Measurements from ENCODE around the gene JCAD.

The JCAD gene

DNA sequence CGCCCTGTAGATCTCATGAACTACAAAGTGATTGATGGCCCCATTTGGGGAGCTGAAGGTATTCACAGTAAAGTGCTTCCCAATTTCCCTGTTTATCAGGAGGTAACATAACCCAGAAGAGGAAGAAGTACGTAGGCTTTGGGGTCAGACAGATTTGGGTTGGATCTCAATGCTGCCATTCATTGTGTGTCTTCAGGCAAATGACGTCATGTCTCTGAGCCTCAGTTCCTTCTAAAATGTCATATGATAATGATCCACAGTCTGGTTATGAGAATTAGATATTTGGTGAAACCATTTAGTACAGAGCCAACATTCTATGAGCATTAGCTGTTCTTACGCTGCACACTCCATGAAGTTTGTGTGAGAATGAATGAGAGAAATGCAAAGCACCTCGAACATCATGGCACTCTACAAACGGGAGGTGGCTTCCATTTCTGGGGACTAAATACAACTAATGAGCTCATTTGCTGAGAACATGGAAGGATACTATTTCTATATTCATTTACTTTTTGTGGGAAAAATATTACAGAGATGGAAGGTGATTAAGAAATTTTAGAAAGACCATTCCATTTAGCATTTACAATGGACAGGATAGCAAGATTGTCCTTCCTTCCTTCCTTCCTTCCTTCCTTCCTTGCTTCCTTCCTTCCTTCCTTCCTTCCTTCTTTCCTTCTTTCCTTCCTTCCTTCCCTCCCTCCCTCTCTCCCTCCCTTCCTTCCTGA lies 13.8 kb upstream of the JCAD start:
- peak in 2 of 4 experiments; percentile 5 to 8 for DNase-seq

DNA sequence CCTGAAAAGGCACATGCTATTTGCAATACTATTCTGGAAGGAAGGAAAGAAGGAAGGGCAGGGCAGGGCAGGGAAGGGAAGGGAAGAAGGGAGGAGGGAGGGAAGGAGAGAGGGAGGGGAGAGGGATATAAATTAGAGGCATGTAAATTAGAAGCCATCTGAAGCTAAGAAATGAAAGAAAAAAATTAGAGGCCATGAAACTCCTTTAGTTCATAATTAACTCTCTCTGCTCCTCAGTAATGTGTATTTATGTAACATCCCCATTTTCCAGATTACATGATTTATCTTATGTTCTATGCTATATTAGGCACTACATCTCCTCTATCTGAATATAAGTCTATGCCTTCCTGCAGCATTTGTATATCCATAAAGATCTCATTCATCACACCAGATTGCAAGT lies 12.7 kb upstream of the JCAD start:
- DNase-seq, result no peak

DNA sequence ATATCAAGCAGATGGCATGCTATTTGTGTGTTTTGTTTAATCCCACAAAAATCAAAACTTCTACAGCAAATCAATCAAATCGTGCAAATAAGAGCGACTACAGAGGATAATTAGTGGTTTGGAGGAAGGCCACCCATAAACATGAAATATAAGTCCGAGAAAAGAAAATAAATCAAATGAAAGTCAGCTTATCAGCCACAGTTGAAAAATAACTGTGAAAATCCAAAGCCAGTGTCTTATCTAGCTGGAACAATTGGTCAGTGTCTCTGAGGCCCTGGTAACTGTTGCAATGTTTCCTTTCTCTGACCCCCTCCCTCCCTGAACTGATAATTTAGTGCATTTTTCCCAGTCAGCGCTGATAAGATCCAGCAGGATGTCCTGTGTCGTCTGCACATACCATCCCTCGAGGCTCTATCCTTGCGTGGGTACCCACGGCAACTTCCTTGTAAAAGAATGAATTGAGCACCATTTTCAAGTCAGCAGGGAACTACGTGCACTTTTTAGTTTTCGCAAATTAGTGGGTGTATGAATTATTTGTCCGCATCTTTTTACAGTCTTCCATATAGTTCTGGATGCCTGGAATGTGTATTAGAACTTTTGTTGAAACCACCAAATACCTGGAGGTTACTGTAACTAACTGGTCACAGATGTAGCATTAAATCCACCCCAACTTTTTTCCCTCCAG lies 10.8 kb upstream of the JCAD start:
- no peak for DNase-seq

DNA sequence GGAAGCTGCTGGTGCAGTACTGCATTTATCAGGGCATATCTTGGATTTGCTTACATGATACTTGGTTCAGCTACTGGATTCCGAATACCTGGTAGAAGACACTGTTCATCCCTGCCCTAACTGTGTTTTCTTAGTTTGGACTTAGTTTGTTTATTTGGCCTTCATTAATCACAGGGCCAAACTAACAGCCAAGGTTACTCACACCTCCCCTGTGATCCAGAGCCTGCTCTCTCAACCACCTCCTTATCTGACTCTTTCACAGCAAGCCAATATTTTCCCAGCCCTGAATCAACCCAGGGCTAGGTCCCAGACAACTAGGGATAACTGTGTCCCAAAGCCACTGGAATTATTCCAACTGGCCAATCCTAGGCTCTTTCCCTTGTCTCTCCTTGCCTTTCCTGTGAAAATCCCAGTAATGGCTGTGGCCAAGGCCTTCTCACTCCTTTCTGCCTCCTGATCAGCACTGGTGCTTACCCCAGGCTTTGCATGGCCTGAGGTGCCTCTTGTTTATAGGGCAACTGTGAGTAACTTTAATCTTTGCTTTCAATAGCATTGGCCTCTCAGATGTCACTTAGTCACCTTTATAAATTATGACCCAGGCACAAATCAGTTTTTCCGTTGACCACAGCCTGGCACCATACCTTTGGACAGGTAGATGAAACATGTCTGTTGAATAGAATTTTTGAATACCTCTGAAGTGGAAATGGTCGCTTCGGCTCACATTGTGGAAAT lies 9.3 kb upstream of the JCAD start:
- no peak for DNase-seq

DNA sequence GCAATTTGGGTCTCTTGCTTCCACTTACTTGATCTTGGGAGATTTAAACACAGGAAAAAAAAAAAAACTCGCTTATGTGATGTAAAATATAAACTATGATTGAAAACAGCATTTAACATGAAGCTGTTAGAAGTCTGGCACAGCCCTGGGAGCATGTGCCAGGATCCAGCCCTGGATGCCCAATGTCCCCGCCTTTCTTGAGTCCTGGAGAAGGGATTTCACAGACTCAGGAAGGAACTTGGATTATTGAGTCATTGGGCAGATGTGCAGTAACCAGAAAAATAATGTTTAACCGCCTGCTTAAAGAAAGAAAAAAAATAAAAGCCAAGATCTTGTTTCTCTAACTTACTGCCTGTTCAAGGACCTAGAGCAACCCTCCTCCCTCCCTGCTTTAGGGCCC lies 3.7 kb upstream of the JCAD start:
- no peak for DNase-seq

DNA sequence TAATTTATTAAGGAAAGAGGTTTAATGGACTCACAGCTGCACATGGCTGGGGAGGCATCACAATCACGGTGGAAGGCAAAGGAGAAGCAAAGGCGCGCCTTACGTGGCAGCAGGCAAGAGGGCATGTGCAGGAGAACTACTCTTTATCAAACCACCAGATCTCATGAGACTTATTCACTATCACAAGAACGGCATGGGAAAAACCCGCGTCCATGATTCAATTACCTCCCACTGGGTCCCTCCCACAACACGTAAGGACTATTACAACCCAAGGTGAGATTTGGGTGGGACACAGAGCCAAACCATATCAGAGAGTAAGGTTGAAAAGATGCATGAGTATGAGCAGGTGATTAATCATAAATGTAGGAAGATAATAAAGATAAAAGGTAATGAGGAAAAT lies 3.2 kb upstream of the JCAD start:
- no peak for DNase-seq

DNA sequence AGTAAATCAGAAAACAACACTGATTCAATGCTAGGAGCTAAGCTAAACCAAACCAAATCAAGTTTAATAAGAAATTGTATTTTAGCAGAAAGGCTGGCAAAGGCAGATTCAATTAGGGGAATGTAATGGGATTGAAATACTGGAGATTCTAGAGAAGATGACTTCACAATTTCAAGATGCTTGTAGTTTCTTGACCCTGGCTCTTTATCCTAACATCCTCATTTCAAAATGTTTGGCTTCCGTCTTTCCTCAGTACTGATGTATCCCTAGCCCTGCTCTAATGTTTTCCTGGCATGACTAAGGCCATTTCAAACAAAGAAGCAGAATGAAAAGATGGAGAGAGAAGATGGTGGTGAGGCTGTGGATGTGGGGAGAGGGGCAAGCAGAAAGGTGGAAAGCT lies 2.7 kb upstream of the JCAD start:
- peak in 2 of 4 experiments; percentile 27 to 48 for DNase-seq

DNA sequence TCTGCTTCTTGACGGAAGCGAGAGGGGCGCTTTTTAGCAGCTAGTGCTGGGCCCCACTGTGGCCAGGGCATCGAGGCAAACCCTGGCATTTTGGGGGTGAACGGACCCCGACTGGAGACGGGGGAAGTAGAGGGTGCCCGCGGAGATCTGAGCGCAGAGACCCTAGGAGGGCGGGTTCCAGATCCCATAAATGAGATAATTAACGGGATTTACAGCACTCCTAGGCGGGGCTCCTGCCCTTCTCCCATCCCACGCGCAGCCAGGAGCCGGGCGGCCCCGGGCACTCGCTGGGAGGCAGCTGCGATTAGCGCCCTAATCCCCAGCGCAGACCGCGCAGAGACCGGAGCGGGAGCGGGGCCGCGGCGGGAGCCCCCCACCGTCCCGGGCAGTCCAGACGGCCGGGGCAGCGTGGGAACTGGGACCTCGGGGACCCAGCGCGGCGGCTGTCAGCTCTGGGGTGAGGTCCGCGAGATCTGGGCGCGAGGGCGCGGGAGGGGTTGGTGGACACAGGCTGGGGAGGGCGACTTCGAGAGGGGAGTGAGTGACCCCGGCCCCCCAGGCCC lies 735 bp downstream of the JCAD start:
- DNase-seq, result peak in 2 of 4 experiments; percentile 14 to 28

DNA sequence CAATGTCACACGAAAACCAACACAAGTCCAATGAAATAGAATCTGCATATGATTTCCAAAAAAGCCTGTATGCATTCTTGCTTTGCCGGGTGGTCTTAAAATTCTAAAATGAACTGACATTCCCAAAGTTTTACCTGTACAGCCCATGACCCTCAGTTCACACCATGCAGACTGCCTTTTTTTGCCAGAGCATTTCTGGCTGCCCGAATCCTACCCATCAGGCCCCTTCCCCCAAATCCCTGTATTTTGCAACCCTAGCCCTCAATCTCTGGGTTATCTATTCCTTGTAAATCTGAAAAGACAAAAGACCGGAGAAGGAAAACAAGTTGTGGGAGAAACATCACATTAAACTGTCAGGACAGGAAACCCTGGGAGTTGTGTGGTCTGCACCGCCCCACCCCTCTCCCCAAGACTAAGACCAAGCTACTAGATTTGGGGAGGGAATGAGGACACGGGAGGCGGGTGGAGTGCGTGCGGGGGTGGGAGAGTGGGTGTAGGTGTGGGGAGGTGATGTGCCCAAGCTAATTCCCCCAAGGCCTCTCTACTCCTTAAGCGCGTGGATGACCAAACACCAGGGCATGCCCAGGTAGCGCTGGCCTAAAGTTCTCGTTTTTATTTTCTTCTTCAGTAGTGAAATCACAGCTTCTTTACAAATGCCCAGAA lies 1.4 kb downstream of the JCAD start:
- no peak for DNase-seq

DNA sequence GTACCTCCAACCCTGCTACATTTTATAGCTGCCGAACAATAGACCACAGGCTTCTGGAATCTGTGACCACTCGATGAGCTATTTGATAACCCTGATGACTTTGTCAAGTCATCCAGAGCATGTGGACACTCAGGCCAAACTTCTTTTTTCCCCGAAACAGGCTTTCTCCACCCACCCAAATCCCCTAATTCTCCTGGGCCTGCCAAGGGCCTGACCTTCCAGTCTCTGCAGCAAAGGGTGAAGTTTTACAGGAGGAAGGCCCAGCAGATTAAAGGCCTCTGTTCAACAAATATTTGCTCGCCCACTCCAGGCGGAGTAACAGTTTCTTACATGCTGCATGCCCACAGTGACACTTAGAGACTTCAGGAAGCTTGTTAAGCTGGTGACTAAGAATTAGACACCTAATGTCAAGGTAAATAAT lies 2.0 kb downstream of the JCAD start:
- no peak for DNase-seq

DNA sequence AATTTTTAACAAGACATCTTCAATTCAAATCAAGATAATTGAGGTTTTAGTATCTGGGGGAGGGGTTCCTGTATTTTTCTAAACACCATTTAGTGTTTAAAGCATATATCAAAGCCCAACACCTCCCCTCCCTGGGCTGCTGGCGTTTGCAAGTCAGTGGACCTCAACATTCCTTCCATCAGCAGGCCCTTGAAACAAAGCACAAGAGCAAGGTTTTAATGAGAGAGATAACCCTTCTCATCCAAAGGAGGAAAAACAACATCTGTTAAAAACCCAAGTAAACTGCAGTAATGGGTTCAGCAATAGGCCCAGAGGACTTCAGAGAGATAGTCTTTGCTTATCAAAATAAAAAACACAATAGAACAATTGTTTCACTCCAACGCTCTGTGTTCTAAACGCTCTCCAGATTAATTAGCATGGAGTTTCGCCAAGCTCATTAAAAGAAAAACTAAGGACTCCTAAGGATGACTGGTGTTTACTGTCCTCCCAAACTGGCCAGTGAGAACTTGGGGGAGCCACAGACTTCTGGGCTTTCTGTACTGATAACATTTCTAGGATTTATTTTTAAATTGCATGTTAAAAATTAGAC lies 2.5 kb downstream of the JCAD start:
- DNase-seq, result no peak

DNA sequence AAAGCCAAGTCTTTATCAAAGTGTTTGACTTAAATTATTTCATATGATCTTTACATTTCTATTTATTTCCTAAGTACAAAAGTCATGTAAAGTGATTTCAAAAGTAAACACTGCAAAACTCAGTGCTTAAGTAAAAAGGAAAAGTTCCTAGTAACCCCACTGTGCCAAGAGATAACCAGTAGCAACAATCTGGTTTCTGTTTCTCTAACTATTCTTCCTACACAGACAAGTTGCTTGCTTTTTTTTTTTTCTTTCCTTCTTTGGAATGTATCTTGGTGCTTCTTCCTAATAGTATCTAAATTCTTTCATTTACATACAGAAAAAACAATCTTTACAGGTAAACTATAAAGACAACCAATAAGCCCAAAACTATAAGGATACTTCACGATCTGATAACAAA lies 3.1 kb downstream of the JCAD start:
- no peak for DNase-seq

DNA sequence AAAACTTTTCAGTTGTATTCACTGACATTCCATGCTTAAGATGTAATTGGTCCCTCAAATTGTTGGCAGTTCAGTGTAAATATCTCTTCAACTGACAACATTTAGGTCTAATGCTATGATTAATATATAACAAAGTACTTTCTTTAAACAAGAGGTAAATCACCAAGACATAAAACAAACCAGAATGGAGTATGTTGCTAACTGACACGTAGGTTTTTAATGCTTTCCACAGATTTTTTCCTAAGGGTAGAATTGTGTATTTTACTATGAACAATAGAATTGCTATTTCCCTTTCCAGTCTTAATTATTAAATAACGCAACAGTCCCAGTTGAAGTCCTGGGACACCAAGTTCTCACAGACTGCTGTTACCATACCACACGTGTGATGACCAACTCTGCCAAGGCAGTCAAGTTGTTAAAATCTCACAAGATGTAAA lies 4.1 kb downstream of the JCAD start:
- DNase-seq, result no peak

DNA sequence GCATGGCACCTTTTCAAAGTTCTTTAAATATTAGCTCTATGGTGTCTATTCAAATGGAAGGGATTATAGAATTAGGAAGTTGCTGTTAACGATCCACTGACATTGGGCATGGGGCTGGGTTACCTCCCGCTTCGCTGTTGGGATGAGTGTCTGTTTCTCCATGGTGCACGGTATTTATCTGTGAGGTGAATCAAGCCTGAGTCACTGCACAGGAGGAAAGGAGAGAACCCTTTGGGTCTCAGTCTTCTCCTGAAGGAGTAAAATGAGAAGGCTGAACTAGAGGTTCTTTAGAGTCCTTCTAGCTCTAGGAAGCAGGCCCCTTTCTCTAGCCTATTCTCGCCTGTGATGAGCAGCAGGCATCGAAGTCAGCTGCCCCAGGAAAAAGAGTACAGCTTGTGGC lies 7.3 kb downstream of the JCAD start:
- DNase-seq, result no peak

DNA sequence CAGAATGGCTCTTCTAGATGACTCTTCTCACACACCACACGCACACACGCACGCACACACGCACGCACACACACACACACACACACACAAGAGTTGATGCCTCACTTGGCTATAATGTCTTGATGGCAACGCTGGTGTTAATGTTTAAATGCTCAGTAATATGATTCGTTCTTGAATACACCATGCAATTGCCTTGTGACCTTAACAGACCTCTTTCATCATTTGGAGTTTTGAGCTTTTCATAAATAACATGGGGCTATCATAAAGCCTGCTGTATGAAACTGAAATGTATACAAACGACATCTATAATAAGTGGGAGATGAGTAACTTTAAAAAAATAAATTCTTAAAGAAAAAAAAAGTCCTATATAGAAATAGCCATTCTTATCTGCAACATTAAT lies 8.2 kb downstream of the JCAD start:
- DNase-seq, result no peak

DNA sequence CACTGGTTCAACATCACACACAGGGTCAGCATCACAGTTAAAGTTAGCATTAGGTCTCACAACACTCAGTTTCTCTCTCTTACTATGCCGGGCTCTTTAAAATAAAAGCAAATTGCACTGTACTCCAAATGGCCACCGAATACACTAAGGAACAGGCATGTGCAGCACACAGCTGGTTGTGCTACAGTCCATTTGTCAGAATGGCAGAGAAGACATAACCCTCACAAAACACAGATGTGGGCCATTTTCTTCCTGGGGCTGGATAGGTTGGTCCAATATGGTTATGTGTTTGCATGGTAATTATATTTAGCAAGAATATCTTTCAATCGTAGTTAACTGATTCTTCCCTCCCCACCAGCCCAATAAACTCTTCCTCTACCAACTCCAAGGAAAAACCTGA lies 9.0 kb downstream of the JCAD start:
- DNase-seq, result no peak

DNA sequence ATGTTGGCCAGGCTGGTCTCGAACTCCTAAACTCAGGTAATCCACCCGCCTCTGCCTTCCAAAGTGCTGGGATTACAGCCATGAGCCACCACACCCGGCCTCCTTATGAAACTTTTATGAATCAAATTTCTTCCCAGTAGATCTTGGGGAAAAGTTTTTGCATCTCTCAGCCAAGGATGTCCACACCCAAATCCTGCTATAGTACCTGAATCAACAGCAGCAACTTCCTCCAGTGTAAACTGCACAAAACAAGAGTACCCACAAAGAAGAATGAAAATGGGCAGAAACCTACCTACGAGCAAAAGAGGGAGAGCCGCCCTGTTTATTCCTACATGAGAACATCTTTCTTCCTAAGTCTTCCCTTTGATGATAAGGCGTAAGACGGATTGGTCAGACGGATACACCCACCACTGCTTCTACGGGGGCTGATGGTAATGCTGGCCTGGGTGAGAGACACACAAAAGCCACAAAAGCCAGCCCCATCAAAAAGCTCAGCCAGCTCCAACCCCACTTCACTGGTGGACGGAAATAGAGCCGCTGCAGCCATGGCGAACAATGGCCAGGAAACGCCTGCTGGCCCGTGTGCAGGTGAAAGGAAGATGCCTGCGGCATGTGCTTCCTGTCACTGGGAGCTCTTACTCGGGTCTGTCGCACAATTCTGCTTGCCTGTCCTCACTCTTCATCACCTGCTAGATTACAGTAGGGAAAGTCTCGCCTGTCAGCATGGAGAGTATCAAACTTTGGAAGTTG lies 10.4 kb downstream of the JCAD start:
- DNase-seq, result no peak

DNA sequence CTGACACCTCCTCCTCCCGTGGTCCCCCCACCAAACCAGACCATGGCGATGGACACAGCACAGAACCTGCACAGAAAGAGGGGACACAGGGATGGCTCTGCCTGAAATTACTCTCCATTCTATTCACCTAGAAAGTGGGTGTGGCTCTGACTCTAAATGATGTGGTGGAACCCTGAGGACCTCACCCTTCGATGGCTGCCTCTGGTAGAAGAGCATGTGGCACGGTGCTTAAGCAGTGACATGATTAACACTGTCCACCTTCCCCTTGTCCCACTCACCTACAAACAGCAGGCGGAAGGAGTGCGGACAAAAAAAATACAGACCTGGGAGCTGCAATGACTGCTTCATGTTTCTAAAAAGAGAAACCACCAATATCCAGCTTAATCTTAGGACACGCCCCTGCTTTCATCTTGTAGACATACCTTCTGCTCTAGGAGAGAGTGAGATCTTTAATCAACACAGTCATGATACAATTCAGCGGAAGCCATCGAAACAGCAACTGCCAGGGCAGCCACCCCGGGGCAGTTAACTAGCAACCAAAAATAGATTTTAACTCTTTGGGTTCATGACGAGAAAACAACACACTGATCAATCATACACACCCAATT lies 11.4 kb downstream of the JCAD start:
- DNase-seq, result no peak

DNA sequence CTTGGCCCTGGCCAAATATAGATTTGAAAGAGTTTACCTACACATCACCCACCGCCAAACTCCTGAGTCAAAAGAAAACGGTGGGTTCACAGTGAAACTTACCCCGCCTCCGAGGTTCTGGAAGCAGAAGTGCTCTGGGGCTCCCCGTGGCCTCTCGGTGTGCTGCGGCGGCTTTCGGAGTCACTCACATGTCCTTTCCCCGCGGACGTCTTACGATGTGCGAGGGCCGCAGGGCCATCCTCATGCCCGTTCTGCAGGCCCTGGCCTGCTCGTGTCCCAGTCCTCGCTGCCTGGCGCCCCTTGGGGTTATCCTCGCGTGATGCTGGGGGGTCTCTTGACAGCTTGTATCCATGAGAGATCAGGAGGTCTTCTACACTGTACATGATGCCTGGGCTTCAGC lies 12.0 kb downstream of the JCAD start:
- no peak for DNase-seq

DNA sequence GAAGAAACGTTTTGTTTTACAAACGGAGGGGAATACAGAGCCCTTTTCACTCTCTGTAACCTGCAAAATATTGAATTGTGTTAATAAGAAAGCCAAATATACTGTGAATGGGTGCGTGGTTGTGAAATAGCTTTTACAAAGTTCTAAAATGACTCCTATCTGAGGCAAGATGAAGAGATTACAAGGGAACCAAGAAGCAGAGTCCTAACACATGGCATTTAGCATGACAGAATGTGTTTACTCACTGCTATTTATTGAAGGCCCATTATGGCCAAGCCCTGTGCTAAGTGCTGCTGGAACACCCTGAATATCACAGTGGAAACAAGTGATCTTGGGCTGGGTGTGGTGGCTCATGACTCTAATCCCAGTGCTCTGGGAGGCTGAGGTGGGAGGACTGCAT lies 12.9 kb downstream of the JCAD start:
- no peak for DNase-seq

DNA sequence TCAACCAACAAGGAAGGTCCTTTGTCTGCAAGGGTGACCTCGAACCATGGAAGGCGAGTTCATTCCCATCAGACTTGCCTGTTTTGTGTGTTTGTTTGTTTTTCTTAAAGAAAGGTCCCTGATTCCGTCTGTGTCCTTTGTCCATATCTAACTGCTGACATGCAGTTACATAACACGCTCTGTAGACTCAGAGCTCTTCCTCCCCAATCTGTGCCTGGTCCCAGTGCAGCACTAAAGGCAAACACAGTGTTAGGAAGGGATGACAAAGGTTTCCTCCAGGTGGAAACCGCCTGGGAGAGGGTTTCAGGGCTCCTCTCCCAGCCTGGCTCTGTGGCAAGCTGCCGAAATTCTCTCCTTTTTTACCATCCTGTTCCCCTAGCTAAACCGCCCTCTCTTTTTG lies 13.4 kb downstream of the JCAD start:
- no peak for DNase-seq
